Lower lobe of right lung (tissue), 2 donors: ENCODE data around the gene DPM2. TPM values are rescaled to one million over a fixed set of nuclear protein-coding genes. Genes with fewer than 3 reads are reported as not detected.

Experiments used
- ATAC-seq, 2 donors: fragments of 200-7000 bp; cut with Tn5 transposase; one replicate each; pipeline ENCODE4 v1.9.1; 2020 to 2022; ENCODE audit warnings: mild to moderate bottlenecking in 2 of 2, moderate library complexity in 2 of 2
- DNase-seq: peaks from one replicate; pipeline ENCODE4 v3.0.0-alpha.2; 2020
- H3K27ac ChIP-seq: fragments of 200-600 bp; one replicate; pipeline ENCODE4 v1.8.0; 2022
- H3K27me3 ChIP-seq: fragments of 200-600 bp; one replicate; pipeline ENCODE4 v1.8.0; 2022; ENCODE audit warnings: low read depth
- H3K36me3 ChIP-seq: fragments of 200-600 bp; one replicate; pipeline ENCODE4 v1.8.0; 2022; ENCODE audit warnings: mild to moderate bottlenecking
- H3K4me1 ChIP-seq: fragments of 200-600 bp; one replicate; pipeline ENCODE4 v1.8.0; 2022
- H3K4me3 ChIP-seq: fragments of 200-600 bp; one replicate; pipeline ENCODE4 v1.8.0; 2022; ENCODE audit warnings: mild to moderate bottlenecking
- H3K9me3 ChIP-seq: fragments of 200-600 bp; one replicate; pipeline ENCODE4 v1.8.0; 2022
- intact Hi-C: fragments of 100-400 bp; cut with DNase I; formaldehyde crosslinking; loops from one replicate; pipeline ENCODE4 v1.11.0; 2022
- total RNA-seq: library from RNA; stranded (reverse); fragmentation: NEBNext Ultra II Directional; extraction: Animal tissue kit (Norgen Biotek cat#: 25700); gene quantifications from one replicate; pipeline ENCODE4 v1.2.1, GENCODE V29; 2021
- TF ChIP-seq, protein P1 (sequence below): fragments of 200-600 bp; IDR thresholded peaks from one replicate; pipeline ENCODE4 v1.8.0; 2022; ENCODE audit warnings: antibody characterized with exemption, mild to moderate bottlenecking
- donor health status: DM: no; HTN: yes; CAD: no; lungs with severe emphysema.

Gene DPM2
- total RNA-seq, 1 donor from 2014 or later = 33.7 TPM

GRCh38 chr9:127925959-127926905 lies 11.4 kb downstream of the DPM2 start:
- Histone ChIP-seq H3K27me3 (peaks cover 15% of the 10 kb centered on the region), H3K4me1 (peaks cover 54% of the 10 kb centered on the region), H3K36me3 (peaks cover 4% of the 10 kb centered on the region), H3K27ac (no peak overlapping the region), H3K9me3 (no peaks in the 10 kb centered on the region), H3K4me3 (peak overlapping the region; percentile 50)
- ATAC-seq (no peak), DNase-seq (no peak)
- TF ChIP-seq, protein P1, sequence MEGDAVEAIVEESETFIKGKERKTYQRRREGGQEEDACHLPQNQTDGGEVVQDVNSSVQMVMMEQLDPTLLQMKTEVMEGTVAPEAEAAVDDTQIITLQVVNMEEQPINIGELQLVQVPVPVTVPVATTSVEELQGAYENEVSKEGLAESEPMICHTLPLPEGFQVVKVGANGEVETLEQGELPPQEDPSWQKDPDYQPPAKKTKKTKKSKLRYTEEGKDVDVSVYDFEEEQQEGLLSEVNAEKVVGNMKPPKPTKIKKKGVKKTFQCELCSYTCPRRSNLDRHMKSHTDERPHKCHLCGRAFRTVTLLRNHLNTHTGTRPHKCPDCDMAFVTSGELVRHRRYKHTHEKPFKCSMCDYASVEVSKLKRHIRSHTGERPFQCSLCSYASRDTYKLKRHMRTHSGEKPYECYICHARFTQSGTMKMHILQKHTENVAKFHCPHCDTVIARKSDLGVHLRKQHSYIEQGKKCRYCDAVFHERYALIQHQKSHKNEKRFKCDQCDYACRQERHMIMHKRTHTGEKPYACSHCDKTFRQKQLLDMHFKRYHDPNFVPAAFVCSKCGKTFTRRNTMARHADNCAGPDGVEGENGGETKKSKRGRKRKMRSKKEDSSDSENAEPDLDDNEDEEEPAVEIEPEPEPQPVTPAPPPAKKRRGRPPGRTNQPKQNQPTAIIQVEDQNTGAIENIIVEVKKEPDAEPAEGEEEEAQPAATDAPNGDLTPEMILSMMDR = no peak
- intact Hi-C loops = no loop called here

DNA sequence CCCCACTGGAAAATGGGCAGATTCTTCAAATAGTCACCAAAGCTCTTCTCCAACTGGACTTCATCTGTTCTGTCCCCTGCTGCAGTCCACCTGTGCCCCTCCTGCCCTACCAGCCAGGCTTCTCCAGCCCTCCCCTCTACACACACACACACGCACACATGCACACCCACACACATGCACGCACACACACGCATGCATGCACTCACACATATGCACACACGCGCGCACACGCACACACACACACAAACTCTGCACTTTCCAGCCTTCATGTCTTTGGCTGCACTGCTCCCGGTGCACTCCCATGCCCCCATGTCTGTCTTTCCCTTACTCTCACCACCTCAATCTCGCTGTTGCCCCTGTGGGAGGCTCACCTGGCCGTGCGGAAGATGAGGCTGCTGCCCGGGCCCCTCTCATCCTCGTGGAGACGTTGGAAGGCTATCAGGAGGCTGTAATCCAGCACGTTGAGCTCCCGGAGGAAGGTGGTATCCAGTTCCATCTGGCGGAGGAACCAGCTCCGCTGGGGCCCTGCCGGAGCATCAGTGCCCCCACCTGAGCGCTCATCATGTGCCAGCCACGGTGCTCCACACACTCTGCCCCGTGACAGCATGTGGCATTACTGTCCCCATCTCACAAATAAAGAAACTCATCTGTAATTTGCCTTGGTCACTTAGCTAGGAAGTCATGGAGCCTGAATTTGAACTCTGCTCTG lies 12.8 kb downstream of the DPM2 start:
- DNase-seq (no peak), ATAC-seq (no peak)
- peaks cover 15% of the 10 kb centered on the region for H3K27me3 ChIP-seq
- peaks cover 4% of the 10 kb centered on the region for H3K36me3 ChIP-seq
- intact Hi-C loops = no loop called here
- H3K9me3 ChIP-seq = no peaks in the 10 kb centered on the region
- peaks cover 47% of the 10 kb centered on the region for H3K4me1 ChIP-seq
- no peak overlapping the region for H3K27ac ChIP-seq
- TF ChIP-seq, protein P1 = no peak
- H3K4me3 ChIP-seq = no peak overlapping the region

- peaks cover 15% of the 10 kb centered on the region for H3K27me3 ChIP-seq
- peaks cover 4% of the 10 kb centered on the region for H3K36me3 ChIP-seq
Observed at GRCh38 chr9:127923771-127924170, 13.9 kb downstream of the DPM2 start.

DNA sequence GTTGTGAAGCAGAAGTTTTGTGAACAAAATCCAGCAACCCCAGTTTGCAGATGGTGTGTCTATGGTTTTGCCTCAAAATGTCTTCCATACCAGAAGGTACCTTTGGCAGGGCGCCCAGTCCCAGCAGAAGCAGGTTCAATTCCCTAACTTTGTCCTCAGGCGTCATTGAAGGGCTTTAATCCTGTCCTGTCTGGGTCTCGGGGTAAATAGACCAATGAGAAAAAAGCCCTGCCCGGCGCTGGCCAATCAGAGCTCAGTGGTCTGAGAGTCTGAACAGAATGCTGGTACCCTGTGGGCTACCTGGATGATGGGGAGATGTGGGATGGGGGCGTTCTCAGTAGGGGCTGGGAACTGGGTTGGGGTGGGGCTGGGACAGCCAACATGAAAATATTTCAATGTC lies 14.6 kb downstream of the DPM2 start:
- no peak for ATAC-seq

More at GRCh38 chr9:127923771-127924170, 13.9 kb downstream of the DPM2 start:
- no peaks in the 10 kb centered on the region for H3K9me3 ChIP-seq
- H3K27ac ChIP-seq = no peak overlapping the region
- ATAC-seq (no peak), DNase-seq (no peak)
- H3K4me3 ChIP-seq = no peak overlapping the region
- H3K4me1 ChIP-seq = peaks cover 51% of the 10 kb centered on the region
- TF ChIP-seq, protein P1 = no peak
- intact Hi-C loops = no loop called here

GRCh38 chr9:127921557-127922120 lies 16.0 kb downstream of the DPM2 start:
- TF ChIP-seq, protein P1 = peak; percentile 99
- H3K9me3 ChIP-seq = no peaks in the 10 kb centered on the region
- peaks cover 47% of the 10 kb centered on the region for H3K4me1 ChIP-seq
- DNase-seq (peak; percentile 84), ATAC-seq (peak; percentile 40 to 51)
- intact Hi-C loops = no loop called here
- peak overlapping the region; percentile 31 for H3K4me3 ChIP-seq
- H3K36me3 ChIP-seq = peaks cover 4% of the 10 kb centered on the region
- H3K27ac ChIP-seq = no peak overlapping the region
- peaks cover 5% of the 10 kb centered on the region for H3K27me3 ChIP-seq

More for the DNA sequence above, 14.6 kb downstream of the DPM2 start:
- H3K27ac ChIP-seq = no peak overlapping the region
- intact Hi-C loops = no loop called here
- peaks cover 15% of the 10 kb centered on the region for H3K27me3 ChIP-seq
- no peak for DNase-seq
- H3K36me3 ChIP-seq = peaks cover 4% of the 10 kb centered on the region
- no peak overlapping the region for H3K4me3 ChIP-seq
- TF ChIP-seq, protein P1 = no peak
- no peaks in the 10 kb centered on the region for H3K9me3 ChIP-seq
- H3K4me1 ChIP-seq = peaks cover 51% of the 10 kb centered on the region
